ENCODE measurements around the gene PHOX2A.

PHOX2A gene

DNA sequence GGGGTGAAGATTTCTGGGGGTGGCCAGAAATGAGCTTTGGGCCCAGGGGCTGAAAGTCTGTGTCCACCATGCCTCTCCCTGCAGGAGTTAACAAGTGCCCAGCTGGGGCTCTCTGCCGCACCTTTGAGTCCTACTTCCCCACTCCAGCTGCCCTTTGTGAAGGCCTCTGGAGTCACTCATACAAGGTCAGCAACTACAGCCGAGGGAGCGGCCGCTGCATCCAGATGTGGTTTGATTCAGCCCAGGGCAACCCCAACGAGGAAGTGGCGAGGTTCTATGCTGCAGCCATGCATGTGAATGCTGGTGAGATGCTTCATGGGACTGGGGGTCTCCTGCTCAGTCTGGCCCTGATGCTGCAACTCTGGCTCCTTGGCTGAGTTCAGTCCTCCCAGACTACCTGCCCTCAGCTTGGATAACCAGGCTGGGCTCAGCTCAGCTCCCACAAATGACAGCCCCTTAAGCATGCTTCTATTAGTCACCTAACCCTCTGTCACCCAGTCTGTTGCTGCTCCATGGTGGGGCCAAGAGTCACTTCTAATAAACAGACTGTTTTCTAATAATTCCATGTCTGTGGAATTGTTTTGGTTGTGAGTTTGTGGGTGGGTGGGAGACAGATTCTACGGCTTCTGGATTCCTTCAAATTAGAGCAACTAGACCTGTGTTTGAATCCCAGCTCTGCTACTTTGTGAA, 22.4 kb downstream of the PHOX2A start:
- DNase-seq, result peak; percentile 52

DNA sequence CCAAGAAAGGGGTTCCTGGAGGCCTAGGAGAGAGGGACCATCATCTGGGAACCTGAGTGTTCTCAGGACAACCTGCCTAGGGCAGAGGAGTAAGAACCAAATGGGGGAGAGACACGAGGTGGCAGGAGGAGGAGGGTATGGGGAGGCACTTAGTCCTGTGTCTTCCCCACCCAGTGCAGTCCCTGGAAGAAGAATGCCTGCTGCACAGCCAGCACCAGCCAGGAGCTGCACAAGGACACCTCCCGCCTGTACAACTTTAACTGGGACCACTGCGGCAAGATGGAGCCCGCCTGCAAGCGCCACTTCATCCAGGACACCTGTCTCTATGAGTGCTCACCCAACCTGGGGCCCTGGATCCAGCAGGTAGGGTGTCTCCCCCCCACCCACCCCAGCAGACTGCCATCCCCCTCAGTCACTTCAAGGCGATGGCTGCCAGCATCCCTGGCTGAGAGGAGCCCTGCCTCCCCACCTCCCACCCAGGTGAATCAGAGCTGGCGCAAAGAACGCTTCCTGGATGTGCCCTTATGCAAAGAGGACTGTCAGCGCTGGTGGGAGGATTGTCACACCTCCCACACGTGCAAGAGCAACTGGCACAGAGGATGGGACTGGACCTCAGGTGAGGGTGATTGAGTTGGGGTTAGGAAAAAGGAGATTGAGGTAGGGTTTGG, 23.1 kb downstream of the PHOX2A start:
- peak; percentile 47 for DNase-seq

DNA sequence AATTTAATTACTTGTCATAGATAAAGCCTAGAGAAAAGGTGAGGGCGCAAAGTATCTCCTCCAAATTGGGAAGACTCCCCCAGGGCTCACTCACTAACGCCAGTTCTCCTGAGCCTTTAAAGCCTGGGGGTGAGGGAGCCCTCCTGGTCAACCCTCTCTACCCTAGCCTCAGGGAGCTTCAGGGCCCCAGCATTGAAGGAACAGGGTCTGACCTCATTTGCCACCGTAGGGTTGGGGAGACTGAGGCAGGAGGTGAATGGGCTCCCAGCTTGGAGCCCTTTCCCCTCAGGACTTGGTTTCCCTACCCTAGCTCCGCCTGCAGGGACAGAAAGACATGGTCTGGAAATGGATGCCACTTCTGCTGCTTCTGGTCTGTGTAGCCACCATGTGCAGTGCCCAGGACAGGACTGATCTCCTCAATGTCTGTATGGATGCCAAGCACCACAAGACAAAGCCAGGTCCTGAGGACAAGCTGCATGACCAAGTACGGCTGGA, 25.7 kb downstream of the PHOX2A start:
- DNase-seq, result peak; percentile 25

DNA sequence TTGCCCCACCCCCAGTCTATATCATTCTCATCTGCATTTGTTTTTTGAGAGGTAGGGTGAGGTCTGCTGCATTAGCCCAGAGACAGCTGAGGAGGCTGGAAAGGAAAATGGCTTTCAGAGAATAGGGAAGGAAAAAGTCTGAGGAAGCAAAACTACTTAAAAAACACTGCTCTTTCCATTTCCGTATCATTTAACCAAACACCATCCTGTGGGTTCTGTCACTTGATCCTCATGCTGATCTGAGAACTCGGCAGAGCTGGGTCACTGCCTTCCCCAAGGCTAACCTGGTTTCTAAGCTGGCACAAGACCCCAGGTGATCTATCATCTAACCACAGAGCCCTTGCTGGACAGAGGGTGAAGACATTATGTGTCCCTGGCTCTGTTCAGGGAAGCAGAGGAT, 26.1 kb downstream of the PHOX2A start:
- DNase-seq, result peak; percentile 6

DNA sequence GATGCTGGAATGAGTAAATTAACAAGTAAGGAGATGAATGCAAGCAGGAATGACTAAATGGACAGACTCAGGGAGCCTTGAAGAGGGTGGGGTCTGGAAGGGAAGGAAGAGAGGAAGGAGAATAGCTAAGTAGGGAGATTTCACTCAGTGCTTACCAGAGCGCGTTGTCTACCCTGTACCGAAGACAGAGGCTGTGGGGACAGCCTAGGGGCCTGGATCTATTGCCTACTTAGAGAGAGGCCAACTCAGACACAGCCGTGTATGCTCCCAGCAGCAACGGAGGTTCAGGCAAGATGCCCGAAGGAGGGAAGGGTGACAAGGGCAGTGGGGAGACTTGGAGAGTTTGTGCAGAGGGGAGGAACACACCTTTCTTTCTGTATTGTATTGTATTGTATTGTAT, 27.3 kb downstream of the PHOX2A start, which contains the start of gene FOLR2:
TSS of gene FOLR2 (plus strand) at position 157 of the 400 bp plus-strand sequence. CDS start 1,791 bp downstream, outside the sequence.
- DNase-seq, result peak; percentile 35

DNA sequence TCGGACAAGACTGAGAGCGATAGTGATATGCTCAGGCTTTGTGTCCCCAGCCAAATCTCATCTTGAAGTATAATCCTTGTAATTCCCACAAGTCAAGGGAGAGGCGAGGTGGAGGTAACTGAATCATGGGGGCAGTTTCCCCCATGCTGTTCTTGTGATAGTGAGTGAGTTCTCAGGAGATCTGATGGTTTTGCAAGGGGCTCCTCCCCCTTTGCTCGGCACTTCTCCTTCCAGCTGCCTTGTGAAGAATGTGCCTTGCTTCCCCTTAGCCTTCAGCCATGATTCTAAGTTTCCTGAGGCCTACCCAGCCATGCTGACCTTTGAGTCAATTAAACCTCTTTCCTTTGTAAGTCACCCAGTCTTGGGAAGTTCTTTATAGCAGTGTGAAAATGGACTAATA, 34.9 kb downstream of the PHOX2A start:
- DNase-seq, result no peak

DNA sequence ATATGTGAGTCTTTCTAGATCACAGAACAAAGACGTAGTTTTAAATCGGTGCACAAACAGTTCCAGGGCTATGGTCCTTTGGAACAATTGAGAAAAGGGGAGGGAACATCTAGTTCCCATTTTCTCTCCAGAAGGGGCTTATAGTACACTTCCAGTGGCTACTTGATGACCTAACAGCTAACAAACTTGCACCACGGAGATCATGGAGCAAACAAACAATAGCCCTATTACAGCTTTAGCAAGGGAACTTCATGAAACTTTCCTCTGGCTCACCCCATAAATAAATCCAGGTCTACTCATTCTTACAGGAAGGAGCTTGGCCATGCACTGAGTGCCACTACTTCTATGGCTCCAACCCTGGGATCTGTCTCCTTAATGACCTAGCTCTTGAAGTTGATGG, 35.7 kb downstream of the PHOX2A start:
- DNase-seq, result peak; percentile 10

DNA sequence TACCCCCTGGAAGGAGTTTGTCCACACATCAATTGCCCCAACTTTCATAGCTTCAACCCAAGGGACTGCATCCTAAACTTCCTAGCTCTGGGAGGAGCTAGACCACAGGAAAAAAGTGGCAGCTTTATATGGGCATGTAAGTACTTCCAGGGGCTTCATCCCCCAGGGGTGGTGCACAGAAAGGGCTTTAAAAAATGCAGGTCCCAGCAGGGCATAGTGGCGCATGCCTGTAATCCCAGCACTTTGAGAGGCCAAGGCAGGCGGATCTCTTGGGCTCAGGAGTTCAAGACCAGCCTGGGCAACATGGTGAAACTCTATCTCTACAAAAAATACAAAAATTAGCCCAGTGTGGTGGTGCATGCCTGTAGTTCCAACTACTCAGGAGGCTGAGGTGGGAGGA, 37.2 kb downstream of the PHOX2A start:
- DNase-seq, result peak; percentile 26

DNA sequence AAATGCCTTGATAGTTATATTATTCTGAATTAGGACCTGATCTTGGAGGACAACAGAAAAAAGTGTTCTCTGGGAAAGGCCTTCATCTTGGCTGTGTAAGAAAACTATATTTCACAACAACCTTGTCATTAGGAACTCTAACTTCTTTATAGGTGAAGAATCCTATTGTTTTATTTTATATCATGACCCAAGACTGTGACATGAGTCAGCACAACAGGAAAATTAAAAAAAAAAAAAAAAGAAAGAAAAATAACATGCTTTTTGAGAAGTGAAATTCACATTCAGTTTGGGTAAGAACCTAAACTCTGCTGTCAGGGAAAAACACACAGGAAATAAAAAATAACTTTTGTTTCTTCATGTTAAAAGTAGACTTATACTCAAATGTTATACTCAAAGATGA, 39.1 kb downstream of the PHOX2A start:
- DNase-seq, result no peak

DNA sequence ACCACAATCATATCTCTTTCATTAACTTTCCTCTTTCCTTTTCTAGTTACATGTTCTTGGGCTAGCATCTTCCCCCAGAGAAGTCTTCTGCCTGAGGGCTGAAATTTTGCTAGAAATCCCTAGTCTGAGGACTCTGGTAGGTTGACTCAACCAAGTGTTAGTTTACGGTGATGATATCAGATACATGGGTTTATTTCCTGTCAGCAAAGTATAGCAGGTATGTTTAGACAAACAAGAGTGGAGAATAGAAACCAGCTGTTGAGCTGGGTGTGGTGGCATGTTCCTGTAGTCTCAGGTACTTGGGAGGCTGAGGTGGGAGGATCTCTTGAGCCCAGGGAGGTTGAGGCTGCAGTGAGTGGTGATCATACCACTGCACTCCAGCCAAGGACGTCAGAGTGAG, 40.8 kb downstream of the PHOX2A start:
- DNase-seq, result peak; percentile 15

DNA sequence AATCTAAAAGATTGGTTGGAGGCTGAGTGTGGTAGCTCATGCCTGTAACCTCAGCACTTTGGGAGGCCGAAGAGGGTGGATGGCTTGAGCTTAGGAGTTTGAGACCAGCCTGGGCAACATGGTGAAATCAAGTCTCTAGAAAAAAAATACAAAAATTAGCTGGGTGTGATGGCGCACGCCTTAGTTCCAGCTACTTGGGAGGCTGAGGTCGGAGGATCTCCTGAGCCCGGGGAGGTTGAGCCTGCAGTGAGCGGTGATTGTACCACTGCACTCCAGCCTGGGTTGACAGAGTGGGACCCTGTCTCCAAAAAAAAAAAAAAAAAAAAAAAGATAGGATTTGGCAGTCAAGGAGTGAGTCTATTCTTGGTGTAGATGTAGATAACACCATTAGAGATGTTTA, 41.4 kb downstream of the PHOX2A start:
- peak; percentile 12 for DNase-seq

DNA sequence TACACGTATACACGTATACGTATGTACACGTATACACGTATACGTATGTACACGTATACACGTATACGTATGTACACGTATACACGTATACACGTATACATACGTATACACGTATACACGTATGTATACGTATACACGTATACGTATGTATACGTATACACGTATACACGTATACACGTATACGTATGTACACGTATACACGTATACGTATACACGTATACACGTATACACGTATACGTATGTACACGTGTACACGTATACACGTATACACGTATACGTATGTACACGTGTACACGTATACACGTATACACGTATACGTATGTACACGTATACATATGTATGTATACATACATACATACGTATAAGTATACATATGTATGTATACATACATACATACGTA, 42.5 kb downstream of the PHOX2A start:
- DNase-seq, result peak; percentile 22

DNA sequence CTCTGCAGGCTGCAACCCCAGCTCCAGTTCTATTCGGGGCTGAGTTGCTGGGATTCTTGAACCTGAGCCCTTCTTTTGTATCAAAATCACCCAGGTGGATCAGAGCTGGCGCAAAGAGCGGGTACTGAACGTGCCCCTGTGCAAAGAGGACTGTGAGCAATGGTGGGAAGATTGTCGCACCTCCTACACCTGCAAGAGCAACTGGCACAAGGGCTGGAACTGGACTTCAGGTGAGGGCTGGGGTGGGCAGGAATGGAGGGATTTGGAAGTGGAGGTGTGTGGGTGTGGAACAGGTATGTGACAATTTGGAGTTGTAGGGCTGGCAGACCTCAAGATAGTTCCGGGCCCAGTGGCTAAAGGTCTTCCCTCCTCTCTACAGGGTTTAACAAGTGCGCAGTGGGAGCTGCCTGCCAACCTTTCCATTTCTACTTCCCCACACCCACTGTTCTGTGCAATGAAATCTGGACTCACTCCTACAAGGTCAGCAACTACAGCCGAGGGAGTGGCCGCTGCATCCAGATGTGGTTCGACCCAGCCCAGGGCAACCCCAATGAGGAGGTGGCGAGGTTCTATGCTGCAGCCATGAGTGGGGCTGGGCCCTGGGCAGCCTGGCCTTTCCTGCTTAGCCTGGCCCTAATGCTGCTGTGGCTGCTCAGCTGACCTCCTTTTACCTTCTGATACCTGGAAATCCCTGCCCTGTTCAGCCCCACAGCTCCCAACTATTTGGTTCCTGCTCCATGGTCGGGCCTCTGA, 48.3 kb downstream of the PHOX2A start:
- DNase-seq, result peak; percentile 32

DNA sequence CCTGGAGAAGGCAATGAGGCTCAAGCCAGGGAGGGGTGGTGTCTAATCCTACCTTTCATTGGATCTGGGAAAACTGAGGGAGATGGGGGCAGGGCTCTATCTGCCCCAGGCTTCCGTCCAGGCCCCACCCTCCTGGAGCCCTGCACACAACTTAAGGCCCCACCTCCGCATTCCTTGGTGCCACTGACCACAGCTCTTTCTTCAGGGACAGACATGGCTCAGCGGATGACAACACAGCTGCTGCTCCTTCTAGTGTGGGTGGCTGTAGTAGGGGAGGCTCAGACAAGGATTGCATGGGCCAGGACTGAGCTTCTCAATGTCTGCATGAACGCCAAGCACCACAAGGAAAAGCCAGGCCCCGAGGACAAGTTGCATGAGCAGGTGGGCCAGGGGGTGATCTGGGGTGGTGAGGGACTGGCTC, 52.0 kb downstream of the PHOX2A start, which contains the start of gene FOLR1:
TSS of gene FOLR1 (plus strand) at position 180 of the 421 bp plus-strand sequence. CDS start at position 214, 34 bp downstream.
- peak; percentile 42 for DNase-seq

DNA sequence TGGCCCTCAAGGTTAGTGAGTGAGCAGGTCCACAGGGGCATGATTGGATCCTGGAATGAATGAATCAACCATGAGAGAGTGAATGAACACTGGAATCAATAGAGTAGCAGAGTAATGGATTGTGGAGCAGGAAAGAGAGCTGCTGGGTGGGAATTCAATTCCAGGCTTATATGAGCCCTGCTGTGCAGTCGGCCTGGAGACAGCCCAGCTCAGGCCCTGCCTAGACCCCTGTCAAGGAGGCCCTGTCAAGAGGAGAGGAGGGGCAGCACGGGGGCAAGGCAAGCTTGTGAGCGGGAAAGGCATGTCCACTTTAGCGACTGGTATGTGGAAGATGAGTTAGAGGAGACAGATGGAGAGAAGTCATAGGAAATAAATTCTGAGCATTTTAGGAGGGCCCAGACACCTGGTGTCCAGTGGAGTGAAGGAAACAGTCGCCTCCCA, 53.3 kb downstream of the PHOX2A start:
- DNase-seq, result no peak

DNA sequence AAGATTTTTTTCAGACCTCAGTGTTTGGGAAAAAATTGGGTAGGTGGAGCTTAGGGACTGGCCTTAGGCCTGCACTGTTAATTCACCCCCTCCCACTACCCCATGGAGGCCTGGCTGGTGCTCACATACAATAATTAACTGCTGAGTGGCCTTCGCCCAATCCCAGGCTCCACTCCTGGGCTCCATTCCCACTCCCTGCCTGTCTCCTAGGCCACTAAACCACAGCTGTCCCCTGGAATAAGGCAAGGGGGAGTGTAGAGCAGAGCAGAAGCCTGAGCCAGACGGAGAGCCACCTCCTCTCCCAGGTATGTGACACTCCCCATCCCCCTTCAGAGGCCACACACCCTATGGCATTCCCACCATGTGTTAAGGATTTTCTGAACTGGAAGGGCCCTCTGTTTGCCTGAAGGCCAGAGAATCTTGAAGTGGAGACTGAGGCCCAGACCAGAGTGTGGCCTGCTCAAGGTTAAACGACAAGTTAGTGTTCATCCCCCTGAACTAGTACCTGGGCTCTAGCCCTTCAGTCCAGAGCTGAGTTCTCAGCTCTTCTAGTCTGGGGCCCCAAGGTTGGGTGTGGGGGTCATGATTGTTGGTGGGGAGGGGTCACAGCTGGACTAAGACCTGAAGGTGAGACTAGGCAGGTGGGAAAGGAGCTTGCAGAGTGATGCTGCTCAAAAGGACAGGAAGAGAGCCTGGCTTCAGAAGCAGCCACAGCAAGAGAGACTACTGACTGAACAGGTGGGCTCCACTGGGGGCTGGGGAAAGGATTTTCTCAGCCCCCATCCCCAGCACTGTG, 54.3 kb downstream of the PHOX2A start:
- no peak for DNase-seq
